VCaP (cell line): Measurements from ENCODE around the gene FUOM.

ENCODE experiments used
- H3K27ac ChIP-seq: fragments of 450-650 bp; 2 replicates; pipeline ENCODE4 v1.5.1; 2017
- CTCF ChIP-seq: fragments of 450-650 bp; conservative IDR thresholded peaks from 2 replicates; pipeline ENCODE4 v1.5.1; 2017; ENCODE audit warnings: mild to moderate bottlenecking, moderate library complexity

Gene FUOM

GRCh38 chr10:133336118-133336576 is 21.7 kb downstream of the FUOM start:
- TF ChIP-seq CTCF: no peak
- no peak overlapping the region for H3K27ac ChIP-seq

- no peak for TF ChIP-seq CTCF
- H3K27ac ChIP-seq: no peak overlapping the region
These were observed 22.3 kb downstream of the FUOM start for GRCh38 chr10:133335246-133336117.

GRCh38 chr10:133334503-133335245 is 23.1 kb downstream of the FUOM start:
- TF ChIP-seq CTCF: no peak
- H3K27ac ChIP-seq: no peak overlapping the region

- no peak for TF ChIP-seq CTCF
- no peak overlapping the region for H3K27ac ChIP-seq
These were observed 24.7 kb downstream of the FUOM start for GRCh38 chr10:133332936-133333699.

GRCh38 chr10:133329491-133330202 is 28.2 kb downstream of the FUOM start:
- TF ChIP-seq CTCF: peak; percentile 92
- H3K27ac ChIP-seq: no peak overlapping the region

- no peak for TF ChIP-seq CTCF
- no peak overlapping the region for H3K27ac ChIP-seq
These were observed 29.2 kb downstream of the FUOM start for GRCh38 chr10:133328358-133329343.
